Suppressor macrophage treated with lipopolysaccharide for 4 hours (primary cell): ENCODE data around the gene ITPR2.
"Not testable (repeated sequence)": the region's sequence is repeated elsewhere in the genome, so short reads cannot be mapped to it uniquely, and the experiment has no call there.

Experiments
- DNase-seq: peaks from one replicate; pipeline ENCODE4 v3.0.0-alpha.2; 2020

The ITPR2 gene

DNA sequence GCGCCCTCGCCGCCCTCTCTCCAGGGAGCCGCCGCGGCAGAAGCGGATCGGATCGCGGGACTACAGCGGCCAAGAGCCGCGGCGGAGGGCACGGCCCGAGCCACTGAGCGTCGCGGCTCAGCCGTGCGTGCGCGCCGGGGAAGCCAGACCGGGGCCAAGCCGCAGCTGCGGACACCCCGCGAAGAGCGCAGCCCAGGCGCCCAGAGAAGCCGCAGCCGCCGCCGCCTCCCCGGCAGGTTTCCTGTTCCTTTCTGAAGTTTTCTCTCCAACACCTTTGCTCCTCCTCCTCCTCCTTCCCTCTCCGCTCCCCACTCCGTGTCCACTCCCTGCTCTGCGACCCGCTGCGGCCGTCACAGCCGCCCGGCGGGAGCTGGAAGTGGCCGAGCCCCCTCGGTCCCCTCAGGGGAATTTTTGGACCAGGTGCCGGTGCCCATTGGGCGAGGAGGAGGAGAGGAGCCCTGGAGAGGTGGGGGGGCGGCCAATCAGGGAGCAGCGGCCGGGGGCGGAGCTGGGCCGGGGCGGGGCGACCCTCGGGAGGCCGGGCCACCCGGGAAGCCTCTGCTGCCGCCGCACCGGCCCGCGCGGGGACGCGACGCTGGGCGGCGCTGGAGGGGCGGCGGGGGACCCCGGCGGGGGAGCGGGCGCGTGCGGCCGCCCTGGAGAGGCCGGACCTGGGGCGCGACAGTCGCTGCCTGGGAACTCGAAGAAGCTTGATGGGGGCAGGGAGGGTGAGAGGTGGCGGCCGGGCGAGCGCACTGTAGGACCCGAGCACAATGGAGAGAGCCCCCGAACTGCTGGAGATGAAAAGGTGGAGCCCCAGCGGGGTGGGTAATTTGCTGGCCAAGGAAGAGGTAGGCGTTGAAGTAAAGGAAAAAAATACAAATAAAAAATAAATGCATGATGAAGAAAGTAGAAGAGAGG, at the start of gene ITPR2:
ITPR2 (minus strand) TSS at position 373 of the 921 bp plus-strand sequence. CDS start 413 bp downstream, outside the sequence.
- DNase-seq = peak; percentile 95

DNA sequence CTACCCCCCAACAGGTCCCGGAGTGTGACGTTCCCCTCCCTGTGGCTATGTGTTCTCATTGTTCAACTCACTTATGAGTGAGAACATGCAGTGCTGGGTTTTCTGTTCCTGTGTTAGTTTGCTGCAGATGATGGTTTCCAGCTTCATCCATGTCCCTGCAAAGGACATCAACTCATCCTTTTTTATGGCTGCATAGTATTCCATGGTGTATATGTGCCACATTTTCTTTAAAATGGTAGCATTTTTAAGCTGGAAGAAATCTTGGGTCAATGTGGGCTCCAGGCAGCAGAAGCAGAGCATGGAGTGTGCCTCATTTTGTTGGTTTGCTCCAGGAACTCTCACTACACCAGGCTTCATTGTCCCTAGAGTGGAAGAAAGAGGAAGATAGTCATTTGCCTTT, 47.6 kb upstream of the ITPR2 start:
- DNase-seq = no peak

DNA sequence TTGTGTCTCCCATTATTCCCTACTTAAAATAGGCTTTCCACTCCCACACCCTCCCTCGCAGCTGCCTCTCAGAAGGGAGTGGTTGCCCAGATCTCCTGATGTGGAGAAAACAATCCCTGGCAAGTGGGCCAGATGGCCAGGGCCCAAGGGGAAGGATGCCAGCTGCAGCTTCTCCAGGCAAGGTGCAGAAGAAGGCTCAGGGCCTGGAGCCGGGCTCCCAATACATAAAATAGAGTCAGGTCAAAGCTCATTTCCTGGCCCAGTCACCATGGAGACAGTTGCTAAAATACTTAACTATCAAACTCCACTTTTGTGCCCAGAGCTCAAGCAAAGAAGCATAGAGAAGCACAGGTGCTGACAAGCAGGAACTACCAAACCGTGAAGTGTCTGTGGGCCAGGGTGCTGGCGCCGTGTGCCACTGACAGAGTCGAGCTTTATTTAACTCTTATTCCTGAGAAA, 45.7 kb upstream of the ITPR2 start:
- DNase-seq = no peak

- peak; percentile 38 for DNase-seq
Measured at GRCh38 chr12:26874501-26875296, 41.7 kb upstream of the ITPR2 start.

- DNase-seq = no peak
Measured at GRCh38 chr12:26872625-26873024, 39.6 kb upstream of the ITPR2 start.

DNA sequence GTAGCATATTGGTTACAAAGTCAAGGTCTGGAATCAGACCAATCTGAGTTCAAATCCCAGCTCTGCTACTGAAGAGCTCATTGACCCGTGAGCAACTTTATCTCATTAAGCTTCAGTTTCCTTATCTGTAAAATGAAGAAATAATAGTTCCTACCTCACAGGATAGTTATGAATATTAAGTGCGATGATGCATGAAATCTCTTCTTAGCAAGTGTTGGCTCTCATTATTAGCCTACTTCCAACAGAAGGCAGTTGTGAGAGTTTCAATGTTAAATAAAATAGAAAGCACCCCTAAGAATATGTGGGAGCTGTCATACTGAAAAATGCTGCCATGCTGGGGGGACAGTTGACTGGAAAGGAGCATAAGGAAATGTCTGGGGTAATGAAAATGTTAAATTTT, 39.0 kb upstream of the ITPR2 start:
- no peak for DNase-seq

- no peak for DNase-seq
Measured at GRCh38 chr12:26870491-26871419, 37.8 kb upstream of the ITPR2 start.

GRCh38 chr12:26869908-26870459, 37.0 kb upstream of the ITPR2 start:
- no peak for DNase-seq

GRCh38 chr12:26869104-26869494, 36.1 kb upstream of the ITPR2 start:
- DNase-seq = no peak

DNA sequence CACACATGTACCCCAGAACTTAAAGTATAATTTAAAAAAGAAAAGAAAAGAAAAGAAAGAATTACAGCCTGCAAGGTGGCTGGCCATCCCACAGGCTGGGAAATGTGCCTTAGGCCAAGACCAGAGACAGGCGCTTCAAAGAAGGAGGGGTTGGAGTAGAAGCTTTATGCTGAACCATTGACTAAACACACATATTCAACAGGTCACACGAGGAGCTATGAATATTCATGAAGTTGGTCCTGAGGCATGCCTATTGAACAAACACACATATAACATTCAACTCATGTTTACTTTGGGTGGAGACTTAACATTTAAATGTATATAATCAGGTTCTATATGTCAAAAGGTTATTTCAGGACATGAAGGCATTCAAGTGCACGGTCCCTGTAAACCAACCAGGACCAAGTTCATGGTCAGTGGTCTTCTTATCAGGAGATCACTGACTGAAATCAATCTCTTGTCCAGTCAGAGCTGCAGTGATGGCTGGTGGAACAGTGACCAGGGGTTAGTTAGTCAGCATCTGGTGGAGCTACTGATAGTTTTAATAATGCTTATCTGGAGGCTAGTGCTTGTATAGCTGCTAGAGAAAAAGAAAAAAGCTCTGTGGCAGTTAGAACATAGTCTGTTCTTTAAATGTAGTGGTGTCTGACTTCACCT, 35.6 kb upstream of the ITPR2 start:
- no peak for DNase-seq

GRCh38 chr12:26867080-26867479, 34.1 kb upstream of the ITPR2 start:
- DNase-seq = peak; percentile 6

GRCh38 chr12:26863515-26863914, 30.5 kb upstream of the ITPR2 start:
- no peak for DNase-seq

GRCh38 chr12:26862787-26863186, 29.8 kb upstream of the ITPR2 start:
- DNase-seq = not testable (repeated sequence)

GRCh38 chr12:26861690-26862089, 28.7 kb upstream of the ITPR2 start:
- no peak for DNase-seq

GRCh38 chr12:26857465-26858176, 24.6 kb upstream of the ITPR2 start:
- no peak for DNase-seq

DNA sequence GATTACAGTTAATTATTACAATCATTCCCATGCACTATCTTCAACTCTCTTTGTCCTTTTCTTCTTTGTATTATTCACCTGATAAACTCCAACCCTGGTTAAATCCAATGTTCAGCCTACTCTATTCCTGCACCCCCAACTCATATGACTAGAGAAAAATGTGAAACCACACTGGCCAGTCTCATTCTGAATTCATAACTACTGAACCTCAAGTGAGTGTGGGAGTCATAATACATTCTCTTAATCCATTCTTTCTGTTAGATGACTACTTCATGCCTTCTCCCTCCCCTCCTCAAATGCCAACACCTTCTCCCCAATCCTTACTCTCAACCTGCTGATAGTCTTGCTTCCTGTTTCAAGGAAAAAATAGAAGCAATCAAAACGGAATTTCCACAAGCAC, 22.3 kb upstream of the ITPR2 start:
- DNase-seq = no peak

- no peak for DNase-seq
Measured at GRCh38 chr12:26854031-26854390, 21.0 kb upstream of the ITPR2 start.

- peak; percentile 73 for DNase-seq
Measured at GRCh38 chr12:26853303-26854030, 20.5 kb upstream of the ITPR2 start.

- no peak for DNase-seq
Measured at GRCh38 chr12:26851031-26851809, 18.2 kb upstream of the ITPR2 start.
